ENCODE data around the gene TAL1. TPM values are rescaled to one million over a fixed set of nuclear protein-coding genes. Genes with fewer than 3 reads are reported as not detected.
A peak's percentile ranks its signal among the peaks of the same experiment; 100 is the strongest.
"Not testable (repeated sequence)": the region's sequence is repeated elsewhere in the genome, so short reads cannot be mapped to it uniquely, and the experiment has no call there.

Gene TAL1
- total RNA-seq, 1 donor from 2014 or later = 13.6 TPM

- ATAC-seq (no peak), DNase-seq (ENCODE audit: low spot score) (peak; percentile 23)
- intact Hi-C loops (cut with DNase I) = no loop called here
These were observed 16.3 kb downstream of the TAL1 start for GRCh38 chr1:47215713-47216112.

- peak; percentile 34 for DNase-seq (ENCODE audit: low spot score)
- intact Hi-C loops (cut with DNase I) = no loop called here
- ATAC-seq = no peak
These were observed 17.5 kb downstream of the TAL1 start for GRCh38 chr1:47214549-47214948.

DNA sequence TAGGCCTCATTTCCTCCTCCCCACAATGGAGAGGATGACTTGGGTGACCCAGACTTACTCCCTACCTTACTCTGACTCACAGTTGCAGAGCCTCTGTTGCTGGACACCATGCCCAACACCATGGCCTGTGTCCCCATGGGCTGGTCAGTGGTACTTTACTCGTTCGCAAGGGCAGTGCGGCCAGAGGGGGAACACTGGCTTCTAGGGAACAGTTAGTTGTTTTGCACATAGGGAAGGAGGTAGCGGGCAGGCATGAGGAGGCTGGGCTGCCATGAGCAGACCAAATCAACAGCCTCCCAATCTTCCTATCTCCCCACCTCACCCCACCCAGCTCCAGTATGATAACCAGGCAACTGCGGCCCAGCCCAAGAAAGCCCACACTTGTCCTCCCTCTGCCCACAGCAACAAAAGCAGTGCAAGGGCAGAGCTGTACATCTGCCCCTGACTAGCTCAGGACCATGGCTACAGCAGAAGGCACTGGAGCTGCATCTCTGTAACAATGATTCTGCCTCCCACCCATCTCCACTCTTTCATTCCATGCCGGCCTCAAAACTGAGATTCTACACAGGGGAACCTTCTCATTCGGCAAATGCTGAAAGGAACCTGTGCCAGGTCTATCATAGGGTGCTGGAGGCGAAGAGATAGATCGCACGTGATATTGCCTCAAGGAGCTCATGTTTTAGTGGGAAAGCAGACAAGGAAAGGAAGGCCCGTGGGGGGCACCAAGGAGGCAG, 18.6 kb downstream of the TAL1 start:
- ATAC-seq (no peak), DNase-seq (ENCODE audit: low spot score) (peak; percentile 28)
- intact Hi-C loops (cut with DNase I) = no loop called here

DNA sequence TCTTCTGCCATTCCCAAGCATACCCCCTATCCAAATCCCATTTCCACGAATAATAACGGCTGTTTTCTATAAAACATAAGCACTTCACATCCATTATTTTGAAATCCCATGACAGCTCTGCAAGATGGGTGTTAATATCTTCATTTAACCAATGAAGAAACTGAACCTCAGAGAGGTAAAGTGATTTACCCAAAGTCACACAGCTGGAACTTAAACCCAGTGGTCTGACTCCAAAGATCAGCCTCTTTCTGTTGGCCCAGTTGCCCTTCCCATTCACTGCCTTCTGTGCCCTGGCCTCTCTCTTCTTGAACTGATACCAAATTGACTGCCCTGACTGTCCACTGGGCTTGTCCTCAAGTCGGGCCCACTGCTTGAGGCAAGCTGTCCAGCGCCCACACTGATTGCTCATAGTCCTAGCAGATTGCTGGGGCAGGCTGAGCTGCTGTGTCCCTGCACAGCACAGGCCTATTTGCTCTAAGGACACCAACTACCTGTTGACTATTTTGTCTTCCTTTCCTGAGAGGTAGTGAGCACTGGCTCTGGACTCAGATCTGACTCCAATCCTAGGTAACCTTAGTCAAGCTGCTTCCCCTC, 19.3 kb downstream of the TAL1 start:
- DNase-seq (ENCODE audit: low spot score) (no peak), ATAC-seq (no peak)
- intact Hi-C loops (cut with DNase I) = no loop called here

DNA sequence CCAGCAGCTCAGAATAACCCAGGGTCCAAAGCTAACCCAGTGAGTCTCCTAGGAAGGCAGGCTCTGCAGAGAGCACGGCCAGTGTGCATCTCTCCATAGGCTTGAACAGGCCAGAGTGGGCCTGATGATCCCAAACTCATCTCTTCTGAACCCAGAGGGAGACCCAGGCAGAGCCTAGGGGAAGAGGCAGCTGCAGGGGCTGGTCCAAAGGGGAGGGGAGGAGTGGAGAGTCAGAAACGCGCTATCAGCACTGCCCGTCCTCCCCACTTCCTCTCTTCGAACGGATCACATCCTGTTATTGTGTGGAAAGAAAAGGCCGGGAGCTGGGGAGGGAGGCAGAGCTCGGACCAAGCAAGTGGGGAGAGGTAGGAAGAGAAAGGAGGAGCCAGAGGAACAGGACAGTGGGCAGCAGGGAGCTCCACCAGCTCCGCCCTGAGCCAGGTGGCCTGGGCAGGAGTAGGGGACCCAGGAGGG, 20.2 kb downstream of the TAL1 start:
- peak; percentile 82 for ATAC-seq
- intact Hi-C loops (cut with DNase I) = no loop called here
- DNase-seq (ENCODE audit: low spot score) = no peak

DNA sequence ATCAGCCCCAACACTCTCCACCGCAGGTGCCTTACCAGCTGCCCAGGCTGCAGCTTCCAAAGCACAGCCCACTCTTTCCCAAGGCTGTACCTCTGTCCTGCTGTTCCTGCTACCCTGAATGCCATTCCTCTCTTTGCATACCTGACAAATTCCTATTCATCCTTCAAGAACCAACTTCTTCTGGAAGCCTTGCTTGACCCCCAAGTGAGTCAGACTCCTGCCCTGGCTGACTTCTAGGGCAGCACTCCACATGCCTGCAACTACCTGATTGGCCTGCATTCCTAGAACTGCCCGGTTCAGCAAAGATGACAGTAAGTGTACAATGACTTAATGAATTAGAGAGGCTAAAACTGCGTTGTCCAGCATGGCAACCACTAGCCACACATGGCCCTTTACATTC, 21.4 kb downstream of the TAL1 start:
- DNase-seq (ENCODE audit: low spot score) (peak; percentile 15), ATAC-seq (no peak)
- intact Hi-C loops (cut with DNase I) = no loop called here

GRCh38 chr1:47209725-47210325, 22.2 kb downstream of the TAL1 start:
- ATAC-seq = no peak
- DNase-seq (ENCODE audit: low spot score) = no peak
- intact Hi-C loops (cut with DNase I) = no loop called here

GRCh38 chr1:47209091-47209490, 22.9 kb downstream of the TAL1 start:
- ATAC-seq = no peak
- DNase-seq (ENCODE audit: low spot score) = peak; percentile 49
- intact Hi-C loops (cut with DNase I) = no loop called here

- intact Hi-C loops (cut with DNase I) = no loop called here
- DNase-seq (ENCODE audit: low spot score) (peak; percentile 41), ATAC-seq (no peak)
These were observed 23.6 kb downstream of the TAL1 start for GRCh38 chr1:47208374-47208850.

DNA sequence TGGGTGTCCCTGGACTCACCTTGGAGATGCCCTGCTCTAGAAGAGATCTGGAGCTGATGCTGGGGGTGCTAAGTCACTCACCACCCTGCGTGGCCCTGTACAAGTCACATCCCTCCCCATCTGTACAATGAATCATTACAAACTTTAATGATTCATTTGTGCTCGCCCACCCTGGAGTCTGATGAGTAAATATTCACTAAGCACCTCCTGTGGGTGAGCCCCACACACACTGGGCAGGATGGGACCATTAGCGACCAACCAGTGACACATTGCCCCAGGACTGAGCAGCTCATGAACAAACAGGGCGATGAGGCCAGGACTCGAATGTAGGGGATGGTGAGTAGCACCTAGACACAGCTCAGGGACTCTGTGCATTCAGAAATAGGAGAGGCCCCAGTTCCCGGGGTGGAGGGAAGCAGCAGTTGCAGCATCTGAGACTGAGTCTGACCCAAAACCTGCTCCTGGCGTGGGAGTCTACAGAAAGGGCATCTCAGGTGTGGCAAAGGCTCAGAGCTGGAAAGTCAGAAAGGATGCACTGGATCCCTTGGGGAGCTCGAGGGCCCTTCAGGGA, 24.1 kb downstream of the TAL1 start:
- intact Hi-C loops (cut with DNase I) = no loop called here
- ATAC-seq = no peak
- DNase-seq (ENCODE audit: low spot score) = peak; percentile 42

DNA sequence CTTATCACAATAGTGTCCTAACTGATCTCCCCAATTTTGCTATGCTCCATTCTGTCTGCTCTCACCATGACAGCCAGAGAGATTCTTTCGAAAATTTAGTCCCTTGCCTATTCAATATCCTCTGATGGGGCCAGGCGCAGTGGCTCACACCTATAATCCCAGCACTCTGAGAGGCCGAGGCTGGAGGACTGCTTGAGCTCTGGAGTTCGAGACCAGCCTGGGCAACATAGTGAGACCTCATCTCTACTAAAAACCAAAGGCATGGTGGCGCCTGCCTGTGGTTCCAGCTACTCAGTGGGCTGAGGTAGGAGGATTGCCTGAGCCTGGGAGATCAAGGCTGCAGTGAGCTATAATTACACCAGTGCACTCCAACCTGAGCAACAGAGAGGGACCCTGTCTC, 26.1 kb downstream of the TAL1 start:
- ATAC-seq = no peak

DNA sequence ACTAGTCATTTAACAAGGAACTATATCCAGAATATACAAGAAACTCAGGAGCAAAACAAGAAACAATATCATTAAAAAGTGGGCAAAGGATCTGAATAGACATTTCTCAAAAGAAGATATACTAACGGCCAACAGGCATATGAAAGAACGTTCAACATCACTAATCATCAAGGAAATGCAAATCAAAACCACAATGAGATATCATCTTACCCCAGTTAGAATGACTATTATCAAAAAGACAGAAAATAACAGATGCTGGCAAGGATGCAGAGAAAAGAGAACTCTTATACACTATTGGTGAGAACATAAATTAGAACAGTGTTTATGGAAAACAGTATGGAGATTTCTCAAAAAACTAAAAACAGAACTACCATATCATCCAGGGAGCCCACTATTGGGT, 28.5 kb downstream of the TAL1 start:
- intact Hi-C loops (cut with DNase I) = not testable (repeated sequence)

More for the DNA sequence above, 26.1 kb downstream of the TAL1 start:
- peak; percentile 6 for DNase-seq (ENCODE audit: low spot score)
- intact Hi-C loops (cut with DNase I) = no loop called here

GRCh38 chr1:47201179-47201578, 30.8 kb downstream of the TAL1 start:
- ATAC-seq = no peak
- intact Hi-C loops (cut with DNase I) = no loop called here
- peak; percentile 44 for DNase-seq (ENCODE audit: low spot score)

More for the DNA sequence above, 28.5 kb downstream of the TAL1 start:
- DNase-seq (ENCODE audit: low spot score); ATAC-seq: not testable (repeated sequence)

DNA sequence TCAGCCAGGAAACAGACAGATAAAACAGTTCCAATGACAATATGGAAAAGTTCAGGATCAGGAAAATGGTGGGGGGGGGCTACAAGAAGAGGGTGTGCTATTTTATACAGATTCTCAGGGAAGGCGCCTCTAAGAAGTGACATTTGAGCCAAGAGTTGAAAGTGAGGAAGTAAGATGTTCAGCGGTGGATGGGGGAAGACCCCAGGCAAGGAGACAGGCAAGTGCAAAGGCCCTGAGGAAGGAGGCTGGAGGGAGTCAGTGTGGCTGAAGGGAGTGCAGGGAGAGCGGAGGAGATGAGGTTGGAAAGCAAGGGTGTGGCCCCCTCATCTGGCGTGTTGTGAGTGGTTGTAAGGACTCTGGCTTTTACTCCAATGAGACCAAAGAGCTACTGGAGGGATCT, 33.8 kb downstream of the TAL1 start:
- DNase-seq (ENCODE audit: low spot score) (peak; percentile 17), ATAC-seq (no peak)
- intact Hi-C loops (cut with DNase I) = no loop called here

- DNase-seq (ENCODE audit: low spot score) (peak; percentile 59), ATAC-seq (no peak)
- intact Hi-C loops (cut with DNase I) = no loop called here
These were observed 35.4 kb downstream of the TAL1 start for GRCh38 chr1:47196622-47197021.

- peak; percentile 21 for DNase-seq (ENCODE audit: low spot score)
- intact Hi-C loops (cut with DNase I); ATAC-seq: not testable (repeated sequence)
These were observed 36.0 kb downstream of the TAL1 start for GRCh38 chr1:47195981-47196380.

GRCh38 chr1:47194311-47194710, 37.7 kb downstream of the TAL1 start:
- DNase-seq (ENCODE audit: low spot score) (peak; percentile 3), ATAC-seq (no peak)
- intact Hi-C loops (cut with DNase I) = no loop called here

DNA sequence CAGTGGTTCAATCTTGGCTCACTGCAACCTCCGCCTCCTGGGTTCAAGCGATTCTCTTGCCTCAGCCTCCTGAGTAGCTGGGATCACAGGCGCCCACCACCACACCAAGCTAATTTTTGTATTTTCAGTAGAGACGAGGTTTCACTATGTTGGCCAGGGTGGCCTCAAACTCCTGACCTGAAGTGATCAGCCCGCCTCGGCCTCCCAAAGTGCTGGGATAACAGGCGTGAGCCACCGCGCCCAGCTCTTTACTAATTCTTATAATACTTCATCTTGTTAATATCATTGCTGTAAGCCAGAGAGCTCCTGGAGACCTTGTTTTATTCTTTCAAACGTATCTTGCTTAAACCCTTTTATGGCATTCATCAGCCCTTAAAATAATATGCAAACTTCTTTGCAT, 38.5 kb downstream of the TAL1 start:
- intact Hi-C loops (cut with DNase I); DNase-seq (ENCODE audit: low spot score): not testable (repeated sequence)

DNA sequence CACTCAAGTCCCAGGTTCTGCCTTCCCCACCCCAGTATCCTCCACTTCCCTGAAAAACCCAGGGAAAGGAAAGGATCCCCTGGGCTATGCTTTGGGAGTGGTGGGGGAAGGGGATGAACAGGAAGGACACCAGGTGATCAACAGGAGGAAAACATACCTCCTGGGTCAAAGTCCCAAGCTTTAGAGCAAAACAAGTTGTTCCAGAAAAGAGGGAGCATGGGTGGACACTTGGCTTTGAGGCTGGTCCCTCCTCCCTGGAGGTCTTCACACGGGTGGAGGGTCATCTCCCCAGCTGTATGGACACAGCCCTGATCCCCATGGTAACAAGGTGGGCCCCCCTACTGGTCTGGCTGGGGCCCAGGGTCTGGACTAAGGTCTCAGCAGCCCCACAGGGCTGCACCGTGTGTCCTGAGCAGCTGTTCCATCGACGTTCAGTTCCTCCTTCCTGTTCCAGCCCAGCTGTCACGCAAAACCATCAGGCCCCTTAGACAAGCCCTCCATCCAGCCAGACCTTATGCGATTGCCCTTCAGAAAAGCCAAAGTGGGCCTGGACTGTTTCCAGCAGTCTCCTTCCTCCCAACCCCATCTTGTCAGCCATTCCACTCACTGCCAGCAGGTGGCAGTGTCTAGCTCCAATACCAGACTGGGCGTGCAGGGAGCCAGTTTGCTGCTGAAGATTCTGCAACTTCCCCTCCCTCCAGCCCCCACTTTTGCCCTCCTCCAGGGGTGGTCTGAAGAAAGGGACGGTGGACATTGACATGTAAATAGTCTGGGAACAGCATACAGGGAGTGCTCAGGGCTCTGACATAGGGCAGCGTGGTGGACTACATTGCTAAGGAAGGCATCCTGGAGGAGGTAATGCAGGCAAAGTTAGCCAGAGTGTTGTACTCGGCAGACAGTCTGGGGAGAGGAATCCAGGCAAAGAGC, 39.3 kb downstream of the TAL1 start:
- peak; percentile 86 for DNase-seq (ENCODE audit: low spot score)
- intact Hi-C loops (cut with DNase I) = no loop called here
- ATAC-seq = peak; percentile 38

More for the DNA sequence above, 38.5 kb downstream of the TAL1 start:
- not testable (repeated sequence) for ATAC-seq
